H1 (cell line): ENCODE measurements around the gene CS. TPM values are rescaled to one million over a fixed set of nuclear protein-coding genes. Genes with fewer than 3 reads are reported as not detected.

Experiments
- CTCF ChIA-PET: fragments of 300-600 bp; sonication (Branson Sonifier 250); formaldehyde crosslinking; loops from one replicate; lab custom pipeline; 2021; ENCODE audit not compliant: partially characterized antibody; lab: Charles Lee
- POLR2A ChIA-PET: fragments of 300-600 bp; sonication (Branson Sonifier 250); formaldehyde crosslinking; loops from one replicate; lab custom pipeline; 2021; ENCODE audit warnings: inconsistent platforms; ENCODE audit not compliant: partially characterized antibody; lab: Charles Lee
- DNase-seq, 2 experiments: peaks; one replicate each; pipeline versions ENCODE4 v3.0.0 to v3.0.0-alpha.2; 2010 to 2022; ENCODE audit warnings: low spot score in 2 of 2, low read depth in 1 of 2, mixed read lengths in 1 of 2
- FAIRE-seq: peaks from 2 replicates; lab custom pipeline; 2011; peaks lifted over from hg19 to GRCh38; lab: Jason Lieb, UNC
- H2AFZ ChIP-seq: 2 replicates; pipeline ENCODE4 v1.8.1; 2012; ENCODE audit warnings: low read length, inconsistent platforms
- H2AK5ac ChIP-seq: 2 replicates; pipeline ENCODE4 v1.6.1; 2013; ENCODE audit warnings: low read depth, low read length
- H2BK120ac ChIP-seq: replicated peaks from 2 replicates; pipeline ENCODE3; 2013; ENCODE audit warnings: low read depth, low read length, inconsistent platforms
- H2BK12ac ChIP-seq: 2 replicates; pipeline ENCODE4 v1.6.1; 2013; ENCODE audit warnings: low read depth, low read length
- H2BK15ac ChIP-seq: 2 replicates; pipeline ENCODE4 v1.6.1; 2013; ENCODE audit warnings: low read length
- H2BK20ac ChIP-seq: 2 replicates; pipeline ENCODE4 v1.6.1; 2013; ENCODE audit warnings: low read length
- H2BK5ac ChIP-seq: 2 replicates; pipeline ENCODE4 v1.6.1; 2013; ENCODE audit warnings: low read depth, low read length
- H3K14ac ChIP-seq: 2 replicates; pipeline ENCODE4 v1.6.1; 2013; ENCODE audit warnings: inconsistent platforms; ENCODE audit not compliant: insufficient read length
- H3K18ac ChIP-seq: 2 replicates; pipeline ENCODE4 v1.6.1; 2013; ENCODE audit warnings: low read length; ENCODE audit errors: extremely low read depth
- H3K23ac ChIP-seq: 2 replicates; pipeline ENCODE4 v1.6.1; 2013; ENCODE audit warnings: inconsistent platforms; ENCODE audit not compliant: insufficient read length
- H3K23me2 ChIP-seq: 2 replicates; pipeline ENCODE4 v1.6.1; 2013; ENCODE audit warnings: low read depth, low read length
- H3K27ac ChIP-seq: 2 replicates; pipeline ENCODE4 v1.6.1; 2011; ENCODE audit warnings: low read depth, low read length, inconsistent platforms
- H3K27me3 ChIP-seq, 4 experiments: replicated peaks in 1 of 4; 1 replicate in 1 of 4; 2 replicates in 3 of 4; pipeline versions ENCODE4 v1.6.1 to v1.8.1; 2011 to 2013; ENCODE audit warnings: low read length in 3 of 4, mild to moderate bottlenecking in 3 of 4, inconsistent platforms in 2 of 4, mixed read lengths in 2 of 4, moderate library complexity in 1 of 4; ENCODE audit not compliant: control insufficient read depth in 3 of 4, insufficient read depth in 3 of 4; ENCODE audit errors: extremely low read depth in 1 of 4
- H3K36me3 ChIP-seq, 4 experiments: 2 replicates each; pipeline versions ENCODE4 v1.6.1 to v1.8.1; 2011 to 2013; ENCODE audit warnings: mild to moderate bottlenecking in 4 of 4, low read length in 3 of 4, moderate library complexity in 2 of 4, control low read depth in 1 of 4, inconsistent platforms in 1 of 4; ENCODE audit not compliant: insufficient read depth in 4 of 4, control insufficient read depth in 2 of 4
- H3K4ac ChIP-seq: replicated peaks from 2 replicates; pipeline ENCODE3; 2013; ENCODE audit warnings: low read length, low read depth, mixed read lengths, inconsistent platforms; ENCODE audit not compliant: insufficient read length
- H3K4me1 ChIP-seq, 4 experiments: replicated peaks in 1 of 4; 1 replicate in 1 of 4; 2 replicates in 3 of 4; pipeline versions ENCODE4 v1.6.1 to v1.8.1; 2011 to 2013; ENCODE audit warnings: low read length in 3 of 4, inconsistent platforms in 2 of 4, mixed read lengths in 1 of 4; ENCODE audit not compliant: insufficient read depth in 4 of 4, control insufficient read depth in 3 of 4
- H3K4me2 ChIP-seq, 2 experiments: 2 replicates each; pipeline versions ENCODE4 v1.6.1 to v1.8.1; 2011 to 2013; ENCODE audit warnings: low read depth in 2 of 2, low read length in 2 of 2, control low read depth in 1 of 2, inconsistent platforms in 1 of 2, mild to moderate bottlenecking in 1 of 2; ENCODE audit not compliant: insufficient read depth in 1 of 2
- H3K4me3 ChIP-seq, 4 experiments: fragments of 200-600, 300-600 bp in 1 of 4; sonication (generic), shearing (Covaris generic), sonication (Bioruptor Twin) in 1 of 4; 2 replicates each; pipeline versions ENCODE4 v1.5.1 to v1.8.1; 2011 to 2016; ENCODE audit warnings: low read length in 4 of 4, low read depth in 3 of 4, control low read depth in 2 of 4, inconsistent platforms in 2 of 4, mild to moderate bottlenecking in 2 of 4, mixed read lengths in 1 of 4, moderate library complexity in 1 of 4; ENCODE audit not compliant: insufficient read depth in 2 of 4; ENCODE audit errors: extremely low read depth in 1 of 4
- H3K56ac ChIP-seq: replicated peaks from 2 replicates; pipeline ENCODE3; 2013; ENCODE audit warnings: low read depth, mild to moderate bottlenecking, mixed read lengths, low read length, inconsistent platforms; ENCODE audit not compliant: insufficient read length
- H3K79me1 ChIP-seq: 2 replicates; pipeline ENCODE4 v1.6.1; 2013; ENCODE audit warnings: low read depth, low read length, control low read depth
- H3K79me2 ChIP-seq, 2 experiments: 2 replicates each; pipeline versions ENCODE4 v1.6.1 to v1.8.1; 2012 to 2013; ENCODE audit warnings: low read length in 2 of 2, mild to moderate bottlenecking in 2 of 2, inconsistent platforms in 1 of 2; ENCODE audit not compliant: insufficient read depth in 2 of 2, control insufficient read depth in 1 of 2
- H3K9ac ChIP-seq, 4 experiments: replicated peaks in 1 of 4; 1 replicate in 1 of 4; 2 replicates in 3 of 4; pipeline versions ENCODE4 v1.6.1 to v1.8.1; 2011 to 2013; ENCODE audit warnings: low read depth in 3 of 4, low read length in 3 of 4, control low read depth in 2 of 4, mild to moderate bottlenecking in 2 of 4, moderate library complexity in 2 of 4, inconsistent platforms in 1 of 4; ENCODE audit errors: extremely low read depth in 1 of 4
- H3K9me3 ChIP-seq, 2 experiments: 2 replicates each; pipeline versions ENCODE4 v1.6.1 to v1.8.1; 2012 to 2013; ENCODE audit warnings: mild to moderate bottlenecking in 2 of 2, moderate library complexity in 2 of 2, control low read depth in 1 of 2, inconsistent platforms in 1 of 2, low read depth in 1 of 2, low read length in 1 of 2, mixed read lengths in 1 of 2; ENCODE audit not compliant: insufficient read depth in 2 of 2
- H4K20me1 ChIP-seq, 2 experiments: replicated peaks in 1 of 2; 2 replicates each; pipeline versions ENCODE3 to v1.8.1; 2011 to 2013; ENCODE audit warnings: inconsistent platforms in 2 of 2, low read length in 2 of 2, mild to moderate bottlenecking in 1 of 2; ENCODE audit not compliant: insufficient read depth in 2 of 2, control insufficient read depth in 1 of 2
- H4K5ac ChIP-seq: 2 replicates; pipeline ENCODE4 v1.6.1; 2013; ENCODE audit warnings: low read length, low read depth, mixed read lengths, inconsistent platforms; ENCODE audit not compliant: insufficient read length
- H4K8ac ChIP-seq: 2 replicates; pipeline ENCODE4 v1.8.0; 2013; ENCODE audit warnings: mild to moderate bottlenecking, moderate library complexity, low read length, inconsistent platforms; ENCODE audit not compliant: insufficient read depth; ENCODE audit errors: extremely low read depth
- H4K91ac ChIP-seq: replicated peaks from 2 replicates; pipeline ENCODE3; 2013; ENCODE audit warnings: low read length, mixed read lengths, inconsistent platforms; ENCODE audit not compliant: insufficient read length
- HDAC6 ChIP-seq: IDR thresholded peaks from one replicate; pipeline ENCODE4 v1.7.1; 2012; ENCODE audit warnings: low read depth, mild to moderate bottlenecking, inconsistent platforms, low read length, moderate library complexity
- POLR2A ChIP-seq, 2 experiments: IDR thresholded peaks; 1 replicate in 1 of 2; 2 replicates in 1 of 2; pipeline ENCODE4 v1.6.1; 2011; ENCODE audit warnings: low read depth in 2 of 2, low read length in 2 of 2, mild to moderate bottlenecking in 2 of 2; ENCODE audit errors: control extremely low read depth in 1 of 2
- RBBP5 ChIP-seq: IDR thresholded peaks from 2 replicates; pipeline ENCODE4 v1.7.1; 2012; ENCODE audit warnings: low read depth, mild to moderate bottlenecking, inconsistent platforms, low read length, moderate library complexity, borderline replicate concordance
- SAP30 ChIP-seq: fragments of 300-600 bp; sonication (generic); IDR thresholded peaks from 2 replicates; pipeline ENCODE4 v1.7.1; 2012; ENCODE audit warnings: low read length, moderate library complexity, mild to moderate bottlenecking, inconsistent platforms; ENCODE audit not compliant: insufficient read depth, insufficient replicate concordance
- SIN3A ChIP-seq, 2 experiments: IDR thresholded peaks in 1 of 2; conservative IDR thresholded peaks in 1 of 2; 2 replicates each; pipeline ENCODE4 v1.6.1; 2011 to 2012; ENCODE audit warnings: low read length in 2 of 2, improper control_type of control experiment in 1 of 2, low read depth in 1 of 2, mild to moderate bottlenecking in 1 of 2
- TAF7 ChIP-seq: optimal IDR thresholded peaks from 2 replicates; pipeline ENCODE3; 2011; ENCODE audit warnings: low read depth, mild to moderate bottlenecking, inconsistent platforms, low read length, moderate library complexity, borderline replicate concordance
- WGBS, 2 experiments: shearing (Covaris generic) in 1 of 2; methylation state at CpG; one replicate each; pipeline versions ENCODE4 v1.1.6 to v1.1.7; 2013 to 2015; ENCODE audit warnings: low lambda C conversion rate in 2 of 2, mixed read lengths in 2 of 2, inconsistent platforms in 1 of 2, low coverage in 1 of 2, missing lambda C conversion rate in 1 of 2; ENCODE audit not compliant: insufficient replicate concordance in 2 of 2, insufficient coverage in 1 of 2, insufficient read length in 1 of 2; ENCODE audit errors: extremely low coverage in 1 of 2, missing lambda C conversion rate in 1 of 2; 5-methylcytosine and 5-hydroxymethylcytosine counted together
- polyA plus RNA-seq, 7 experiments: library from polyadenylated mRNA; depleted of rRNA in 3 of 7; stranded (reverse) in 5 of 7; unstranded in 2 of 7; fragments of >200 nt in 5 of 7; fragments of 200-250 nt in 2 of 7; gene quantifications; 1 replicate in 5 of 7; 2 replicates in 1 of 7; 4 replicates in 1 of 7; pipeline versions ENCODE4 v1.2.1 to v1.2.3, GENCODE V29; 2011 to 2013; ENCODE audit warnings: missing spikeins in 2 of 7, mixed read lengths in 2 of 7
- total RNA-seq: library from RNA; stranded (reverse); fragmentation: NEBNext Ultra II Directional; extraction: Animal tissue kit (Norgen Biotek cat#: 25700); gene quantifications from 2 replicates; pipeline ENCODE4 v1.2.1, GENCODE V29; 2021
- TF ChIP-seq, protein P1 (sequence below): IDR thresholded peaks from 2 replicates; pipeline ENCODE4 v1.6.1; 2011; ENCODE audit warnings: low read length, improper control_type of control experiment
- TF ChIP-seq, protein P2 (sequence below): IDR thresholded peaks from 2 replicates; pipeline ENCODE4 v1.6.1; 2012; ENCODE audit warnings: inconsistent platforms

CS gene
- total and polyA plus RNA-seq, 2 of the 8 experiments (the other 6 are each of a cell fraction or from before 2014, with no cell fraction given), result 96.6 to 238 TPM

DNA sequence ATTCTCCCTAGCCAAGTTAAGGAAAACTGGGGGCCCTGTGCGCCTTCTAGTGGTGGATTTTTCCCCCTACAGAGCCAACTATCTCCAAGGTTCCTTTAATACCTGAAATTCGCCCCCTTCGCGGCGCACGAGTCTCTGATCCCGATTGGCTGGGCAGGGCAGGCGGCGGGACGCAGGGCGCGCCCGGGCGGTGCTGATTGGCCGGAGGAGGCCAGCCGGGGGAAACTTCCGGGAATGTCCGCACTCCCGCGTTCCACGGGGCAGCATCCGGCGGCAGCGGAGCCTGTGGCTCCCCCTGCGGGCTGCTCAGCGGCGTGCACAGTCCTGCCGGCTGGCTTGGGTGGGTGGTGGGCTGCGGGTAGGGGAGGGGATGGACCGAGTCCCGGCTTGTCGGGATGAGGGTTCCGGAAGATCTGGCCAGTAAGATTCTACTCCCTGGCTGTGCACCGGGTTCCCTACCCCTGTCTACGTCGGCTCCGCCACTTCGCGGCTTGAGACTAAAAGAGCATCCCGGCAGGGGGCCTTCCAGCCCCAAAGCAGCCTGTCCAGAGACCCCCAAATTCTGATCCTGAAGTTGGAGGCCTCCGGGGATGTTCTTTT is 75.9 kb downstream of the CS start, which contains the start of gene NABP2:
Gene NABP2, plus strand, starts transcription at position 241 of the 600 bp plus-strand sequence. CDS start 515 bp downstream, outside the sequence.
- peak within 1 kb of the TSS; percentile 54; the same call in 1 of the 2 replicates for H3K18ac ChIP-seq
- H3K27ac ChIP-seq, result peak within 1 kb of the TSS; percentile 59; the same call in 1 of the 2 replicates
- FAIRE-seq, result peak; percentile 60
- peak; percentile 95 to 98 for DNase-seq
- H3K79me2 ChIP-seq, result peaks cover 0 to 17% of the 10 kb centered on the region in 2 experiments; a peak in 2 of 4 replicates
- H3K56ac ChIP-seq, result no peak within 1 kb of the TSS
- peak within 1 kb of the TSS; percentile 64 for H4K5ac ChIP-seq
- peak within 1 kb of the TSS in 2 of 4 experiments; percentile 45 to 46; a peak in 3 of 7 replicates for H3K9ac ChIP-seq
- WGBS, 2 experiments, result 3% methylated on average over 35 of the region's 41 CpGs; no CpG with 5 or more reads in 1 of the 2 experiments
- H3K14ac ChIP-seq, result no peak within 1 kb of the TSS
- ChIA-PET CTCF (interaction anchor here (2.6 to 10.5 kb wide), 5 partner anchors 17 to 105 kb away, joined by 12 to 89 read pairs (median 28); partner anchors contain the start of genes ANKRD52 and ZC3H10), POLR2A (interaction anchor here (1.0 to 4.3 kb wide), 2 partner anchors 11 to 45 kb away, joined by 3 to 41 read pairs; no protein-coding TSS in a partner anchor)
- H3K4me2 ChIP-seq, result peak within 1 kb of the TSS; percentile 90 to 100
- H2BK15ac ChIP-seq, result no peak within 1 kb of the TSS
- peak within 1 kb of the TSS; percentile 64; the same call in 1 of the 2 replicates for H2AFZ ChIP-seq
- H3K9me3 ChIP-seq, result no peaks in the 10 kb centered on the region
- H3K4me3 ChIP-seq, result peak within 1 kb of the TSS; percentile 49 to 78 (median 66)
- 0 out of 2 replicates have a peak within 1 kb of the TSS, but pooled peaks have one; percentile 0 for H2AK5ac ChIP-seq
- no peak within 1 kb of the TSS for H2BK20ac ChIP-seq
- 0 out of 2 replicates have a peak within 1 kb of the TSS, but pooled peaks have one; percentile 58 for H4K8ac ChIP-seq
- peaks cover 3 to 13% (median 6%) of the 10 kb centered on the region in 4 experiments; a peak in 6 of 7 replicates for H3K4me1 ChIP-seq
- no peaks in the 10 kb centered on the region for H3K27me3 ChIP-seq
- H2BK120ac ChIP-seq, result peak within 1 kb of the TSS; percentile 9
- H3K4ac ChIP-seq, result peak within 1 kb of the TSS; percentile 63
- peak within 1 kb of the TSS; percentile 8 for H4K91ac ChIP-seq
- peaks cover 6% of the 10 kb centered on the region for H3K79me1 ChIP-seq
- peaks cover 22% of the 10 kb centered on the region for H3K23me2 ChIP-seq
- no peak within 1 kb of the TSS for H3K23ac ChIP-seq
- H2BK12ac ChIP-seq, result no peak within 1 kb of the TSS; the same call in 1 of the 2 replicates
- peaks cover 0 to 4% (median 1%) of the 10 kb centered on the region in 4 experiments; a peak in 1 of 8 replicates for H3K36me3 ChIP-seq
- peak within 1 kb of the TSS; percentile 55; the same call in 1 of the 2 replicates for H2BK5ac ChIP-seq
- peaks cover 0 to 2% of the 10 kb centered on the region in 2 experiments for H4K20me1 ChIP-seq
- TF ChIP-seq TAF7 (peak; percentile 52), HDAC6 (no peak), POLR2A (IDR thresholded peaks at IDR 0.05; ENCODE audit: control extremely low read depth in 1 of 2, low read depth in 2 of 2, low read length in 2 of 2) (no peak), SAP30 (no peak), RBBP5 (no peak; the same call in 1 of the 2 replicates), SIN3A (conservative IDR thresholded peaks at IDR 0.05 in 1 of 2, IDR thresholded peaks at IDR 0.05 in 1 of 2; ENCODE audit: low read depth in 1 of 2, low read length in 2 of 2) (peak; percentile 26 to 87; a peak in 2 of 4 replicates)
- TF ChIP-seq, protein P1, sequence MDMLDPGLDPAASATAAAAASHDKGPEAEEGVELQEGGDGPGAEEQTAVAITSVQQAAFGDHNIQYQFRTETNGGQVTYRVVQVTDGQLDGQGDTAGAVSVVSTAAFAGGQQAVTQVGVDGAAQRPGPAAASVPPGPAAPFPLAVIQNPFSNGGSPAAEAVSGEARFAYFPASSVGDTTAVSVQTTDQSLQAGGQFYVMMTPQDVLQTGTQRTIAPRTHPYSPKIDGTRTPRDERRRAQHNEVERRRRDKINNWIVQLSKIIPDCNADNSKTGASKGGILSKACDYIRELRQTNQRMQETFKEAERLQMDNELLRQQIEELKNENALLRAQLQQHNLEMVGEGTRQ, result peak; percentile 33; the same call in 1 of the 2 replicates
- TF ChIP-seq, protein P2, sequence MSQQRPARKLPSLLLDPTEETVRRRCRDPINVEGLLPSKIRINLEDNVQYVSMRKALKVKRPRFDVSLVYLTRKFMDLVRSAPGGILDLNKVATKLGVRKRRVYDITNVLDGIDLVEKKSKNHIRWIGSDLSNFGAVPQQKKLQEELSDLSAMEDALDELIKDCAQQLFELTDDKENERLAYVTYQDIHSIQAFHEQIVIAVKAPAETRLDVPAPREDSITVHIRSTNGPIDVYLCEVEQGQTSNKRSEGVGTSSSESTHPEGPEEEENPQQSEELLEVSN, result peak; percentile 93
